ENCODE data around the gene MYBL2.

The MYBL2 gene

DNA sequence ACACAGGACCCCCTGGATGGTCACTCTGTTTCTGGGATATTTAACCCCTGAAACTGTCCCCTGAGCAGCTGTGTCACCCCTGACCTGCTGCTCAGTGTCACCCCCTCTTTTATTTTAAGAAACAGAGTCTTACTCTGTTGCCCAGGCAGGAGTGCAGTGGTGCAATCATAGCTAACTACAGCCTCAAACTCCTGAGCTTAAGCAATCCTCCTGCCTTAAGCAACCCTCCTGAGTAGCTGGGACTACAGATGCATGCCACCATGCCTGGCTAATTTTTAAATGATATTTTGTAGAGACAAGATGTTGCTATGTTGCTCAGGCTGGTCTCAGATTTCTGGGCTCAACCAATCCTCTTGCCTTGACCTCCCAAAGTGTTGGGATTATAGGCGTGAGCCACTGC is 81.4 kb downstream of the MYBL2 start:
- no peak overlapping the region for H3K4me3 ChIP-seq (replicated peaks; ENCODE audit: low read depth, low read length)
- peak; percentile 65 for DNase-seq (ENCODE audit: low read depth)
- TF ChIP-seq, protein P1, sequence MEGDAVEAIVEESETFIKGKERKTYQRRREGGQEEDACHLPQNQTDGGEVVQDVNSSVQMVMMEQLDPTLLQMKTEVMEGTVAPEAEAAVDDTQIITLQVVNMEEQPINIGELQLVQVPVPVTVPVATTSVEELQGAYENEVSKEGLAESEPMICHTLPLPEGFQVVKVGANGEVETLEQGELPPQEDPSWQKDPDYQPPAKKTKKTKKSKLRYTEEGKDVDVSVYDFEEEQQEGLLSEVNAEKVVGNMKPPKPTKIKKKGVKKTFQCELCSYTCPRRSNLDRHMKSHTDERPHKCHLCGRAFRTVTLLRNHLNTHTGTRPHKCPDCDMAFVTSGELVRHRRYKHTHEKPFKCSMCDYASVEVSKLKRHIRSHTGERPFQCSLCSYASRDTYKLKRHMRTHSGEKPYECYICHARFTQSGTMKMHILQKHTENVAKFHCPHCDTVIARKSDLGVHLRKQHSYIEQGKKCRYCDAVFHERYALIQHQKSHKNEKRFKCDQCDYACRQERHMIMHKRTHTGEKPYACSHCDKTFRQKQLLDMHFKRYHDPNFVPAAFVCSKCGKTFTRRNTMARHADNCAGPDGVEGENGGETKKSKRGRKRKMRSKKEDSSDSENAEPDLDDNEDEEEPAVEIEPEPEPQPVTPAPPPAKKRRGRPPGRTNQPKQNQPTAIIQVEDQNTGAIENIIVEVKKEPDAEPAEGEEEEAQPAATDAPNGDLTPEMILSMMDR (IDR thresholded peaks at IDR 0.05; ENCODE audit: low read length, missing control alignments) = no peak

- DNase-seq (ENCODE audit: low read depth) = peak; percentile 55
- TF ChIP-seq, protein P1 (IDR thresholded peaks at IDR 0.05; ENCODE audit: low read length, missing control alignments) = peak; percentile 82
Observed at GRCh38 chr20:43749734-43750294, 82.9 kb downstream of the MYBL2 start.

DNA sequence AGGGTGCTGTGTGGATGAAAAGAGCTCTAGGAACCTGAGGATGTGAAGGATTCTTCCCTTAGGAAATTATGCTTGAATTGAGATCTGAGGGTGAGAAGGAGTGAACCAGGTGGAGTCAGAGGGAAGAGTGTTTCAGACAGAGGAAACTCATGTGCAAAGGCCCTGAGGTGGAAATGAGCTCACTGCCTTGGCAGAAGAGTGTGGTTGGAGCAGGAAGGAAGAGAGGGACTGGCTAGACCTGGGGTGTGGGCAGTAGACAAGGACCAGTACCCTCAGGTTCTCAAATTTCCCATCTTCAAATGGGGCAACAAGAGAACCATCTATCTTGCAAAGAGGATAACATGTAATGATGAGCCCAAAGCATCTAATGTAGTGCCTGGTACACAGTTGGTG is 83.9 kb downstream of the MYBL2 start:
- no peak for DNase-seq (ENCODE audit: low read depth)
- TF ChIP-seq, protein P1 (IDR thresholded peaks at IDR 0.05; ENCODE audit: low read length, missing control alignments) = no peak
- H3K4me3 ChIP-seq (replicated peaks; ENCODE audit: low read depth, low read length) = no peak overlapping the region

More at GRCh38 chr20:43749734-43750294, 82.9 kb downstream of the MYBL2 start:
- H3K4me3 ChIP-seq (replicated peaks; ENCODE audit: low read depth, low read length) = no peak overlapping the region

DNA sequence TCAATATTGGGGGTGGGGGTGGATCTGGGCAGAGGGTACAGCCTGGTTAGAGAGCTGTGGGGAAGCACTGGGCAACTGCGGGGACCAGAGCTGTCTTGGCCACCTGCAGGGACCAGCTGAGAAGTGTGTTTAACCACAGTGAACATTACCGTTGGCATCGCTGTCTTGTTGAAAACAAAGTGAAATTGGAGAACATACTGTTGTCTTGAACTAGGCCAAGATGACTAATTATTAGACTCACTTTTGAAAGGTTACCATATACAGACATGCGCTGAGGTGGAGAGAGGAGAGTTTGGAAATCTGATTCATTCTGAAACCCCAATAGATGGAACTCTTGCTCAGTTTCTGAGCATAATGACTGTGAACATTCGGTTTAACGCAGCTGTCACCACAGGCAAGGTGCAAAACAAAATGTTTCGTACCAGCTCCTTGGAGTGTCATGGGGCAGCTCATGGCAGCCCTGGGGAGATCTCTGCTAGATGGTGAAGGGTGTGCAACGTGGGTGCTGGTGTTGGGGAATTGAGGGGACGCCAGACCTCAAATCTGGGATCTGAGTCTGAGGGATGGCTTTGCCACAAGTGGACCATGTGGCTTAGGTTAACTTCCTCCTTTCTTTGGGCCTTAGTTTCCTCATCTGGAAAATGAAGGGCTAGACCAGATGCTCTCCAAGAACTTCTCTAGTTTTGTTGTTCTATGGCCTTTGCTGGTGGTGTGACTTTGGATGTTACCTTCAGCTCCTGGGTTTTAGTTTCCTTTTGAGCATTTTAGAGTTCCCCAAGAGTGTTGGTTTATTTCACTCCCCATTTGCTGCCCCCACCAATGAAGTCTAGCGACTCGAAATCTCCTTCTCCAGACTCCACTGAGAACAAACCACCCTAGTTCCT is 84.5 kb downstream of the MYBL2 start:
- H3K4me3 ChIP-seq (replicated peaks; ENCODE audit: low read depth, low read length) = no peak overlapping the region
- TF ChIP-seq, protein P1 (IDR thresholded peaks at IDR 0.05; ENCODE audit: low read length, missing control alignments) = no peak
- DNase-seq (ENCODE audit: low read depth) = peak; percentile 75

GRCh38 chr20:43752051-43752360 is 85.1 kb downstream of the MYBL2 start:
- DNase-seq (ENCODE audit: low read depth) = no peak
- TF ChIP-seq, protein P1 (IDR thresholded peaks at IDR 0.05; ENCODE audit: low read length, missing control alignments) = no peak
- no peak overlapping the region for H3K4me3 ChIP-seq (replicated peaks; ENCODE audit: low read depth, low read length)

GRCh38 chr20:43752561-43753301 is 85.8 kb downstream of the MYBL2 start:
- DNase-seq (ENCODE audit: low read depth) = peak; percentile 90
- no peak overlapping the region for H3K4me3 ChIP-seq (replicated peaks; ENCODE audit: low read depth, low read length)
- TF ChIP-seq, protein P1 (IDR thresholded peaks at IDR 0.05; ENCODE audit: low read length, missing control alignments) = no peak
